OCI-LY1 (cell line): ENCODE results near the gene FBP2.
"Not testable (repeated sequence)": the region's sequence is repeated elsewhere in the genome, so short reads cannot be mapped to it uniquely, and the experiment has no call there.

ENCODE experiments used
- H2AFZ ChIP-seq: fragments of 200-600 bp; sonication (generic), shearing (Covaris generic); 2 replicates; pipeline ENCODE4 v1.6.0; 2014; ENCODE audit warnings: antibody characterized with exemption, mild to moderate bottlenecking, low read length
- H3F3A ChIP-seq: fragments of 200-600 bp; sonication (generic), shearing (Covaris generic); 2 replicates; pipeline ENCODE4 v1.6.0; 2014; ENCODE audit warnings: mild to moderate bottlenecking, antibody characterized with exemption, low read length, moderate library complexity; ENCODE audit not compliant: insufficient read depth
- H3K27ac ChIP-seq: fragments of 200-600 bp; sonication (generic); 2 replicates; pipeline ENCODE4 v1.5.1; 2014; ENCODE audit warnings: low read length, mixed run types, mild to moderate bottlenecking, low read depth; ENCODE audit not compliant: poor library complexity, severe bottlenecking
- H3K27me3 ChIP-seq: fragments of 200-600 bp; sonication (generic); 2 replicates; pipeline ENCODE4 v1.6.0; 2014; ENCODE audit warnings: antibody characterized with exemption, mild to moderate bottlenecking, low read length, moderate library complexity; ENCODE audit not compliant: insufficient read depth
- H3K36me3 ChIP-seq: fragments of 200-600 bp; sonication (generic); 2 replicates; pipeline ENCODE4 v1.6.1; 2014; ENCODE audit warnings: mild to moderate bottlenecking, antibody characterized with exemption, low read length, moderate library complexity, mixed read lengths; ENCODE audit not compliant: insufficient read depth
- H3K4me1 ChIP-seq: fragments of 200-600 bp; sonication (generic); 2 replicates; pipeline ENCODE4 v1.5.1; 2014; ENCODE audit warnings: mild to moderate bottlenecking, low read length, moderate library complexity; ENCODE audit not compliant: insufficient read depth, severe bottlenecking
- H3K4me2 ChIP-seq: fragments of 200-600 bp; sonication (generic), shearing (Covaris generic); 2 replicates; pipeline ENCODE4 v1.6.1; 2014; ENCODE audit warnings: low read length
- H3K4me3 ChIP-seq: fragments of 200-600 bp; sonication (generic); 2 replicates; pipeline ENCODE4 v1.5.1; 2014; ENCODE audit warnings: low read length, low read depth, mild to moderate bottlenecking, mixed read lengths; ENCODE audit not compliant: poor library complexity, severe bottlenecking
- H3K79me2 ChIP-seq: fragments of 200-600 bp; shearing (Covaris generic); 2 replicates; pipeline ENCODE4 v1.6.1; 2016; ENCODE audit warnings: mixed run types, low read length, mixed read lengths; ENCODE audit not compliant: insufficient read depth
- H3K9ac ChIP-seq: fragments of 200-600 bp; sonication (generic), shearing (Covaris generic); 2 replicates; pipeline ENCODE4 v1.6.1; 2014; ENCODE audit warnings: mild to moderate bottlenecking, low read length, mixed read lengths
- H3K9me2 ChIP-seq: fragments of 200-600 bp; sonication (generic), shearing (Covaris generic); 2 replicates; pipeline ENCODE4 v1.6.1; 2014; ENCODE audit warnings: low read depth, mild to moderate bottlenecking, low read length, mixed read lengths
- H3K9me3 ChIP-seq: fragments of 200-600 bp; shearing (Covaris generic); 2 replicates; pipeline ENCODE4 v1.6.1; 2014; ENCODE audit warnings: low read length, mixed read lengths
- H4K20me1 ChIP-seq: fragments of 200-600 bp; sonication (generic), shearing (Covaris generic); 2 replicates; pipeline ENCODE4 v1.6.0; 2016; ENCODE audit warnings: mild to moderate bottlenecking, low read length; ENCODE audit not compliant: insufficient read depth
- CTCF ChIP-seq: fragments of 200-600 bp; sonication (generic), shearing (Covaris generic); IDR thresholded peaks from 2 replicates; pipeline ENCODE4 v1.5.1; 2017; ENCODE audit warnings: mild to moderate bottlenecking, antibody characterized with exemption, low read length, moderate library complexity, mixed read lengths
- EZH2 ChIP-seq: fragments of 200-600 bp; sonication (generic), shearing (Covaris generic); IDR thresholded peaks from 2 replicates; pipeline ENCODE4 v1.8.0; 2017; ENCODE audit warnings: borderline replicate concordance, mixed run types, mild to moderate bottlenecking, antibody characterized with exemption, low read length, moderate library complexity, mixed read lengths

The FBP2 gene

GRCh38 chr9:94591876-94592275 lies 1.7 kb downstream of the FBP2 start:
- no peak overlapping the region for H3K4me2 ChIP-seq
- no peaks in the 10 kb centered on the region for H3F3A ChIP-seq
- no peaks in the 10 kb centered on the region for H3K9me2 ChIP-seq
- no peaks in the 10 kb centered on the region for H3K36me3 ChIP-seq
- no peaks in the 10 kb centered on the region for H3K4me1 ChIP-seq
- no peak overlapping the region for H3K27ac ChIP-seq
- H4K20me1 ChIP-seq: no peaks in the 10 kb centered on the region
- H3K9ac ChIP-seq: no peak overlapping the region
- H2AFZ ChIP-seq: no peak overlapping the region
- H3K79me2 ChIP-seq: no peaks in the 10 kb centered on the region
- no peak for TF ChIP-seq CTCF
- no peak for TF ChIP-seq EZH2
- no peaks in the 10 kb centered on the region for H3K9me3 ChIP-seq
- peaks cover 11% of the 10 kb centered on the region; the same call in 1 of the 2 replicates for H3K27me3 ChIP-seq
- no peak overlapping the region for H3K4me3 ChIP-seq

- not testable (repeated sequence) for H2AFZ ChIP-seq, H3K9me3 ChIP-seq, H3K27ac ChIP-seq, H3K36me3 ChIP-seq, H3K4me3 ChIP-seq, H4K20me1 ChIP-seq, H3K79me2 ChIP-seq, H3F3A ChIP-seq, H3K9ac ChIP-seq, H3K4me1 ChIP-seq, H3K9me2 ChIP-seq, H3K4me2 ChIP-seq
- peaks cover 11% of the 10 kb centered on the region; the same call in 1 of the 2 replicates for H3K27me3 ChIP-seq
Measured at GRCh38 chr9:94591046-94591545, 2.5 kb downstream of the FBP2 start.

- Histone ChIP-seq H4K20me1 (no peaks in the 10 kb centered on the region), H3K9me3 (no peaks in the 10 kb centered on the region)
Measured at GRCh38 chr9:94588681-94589080, 4.9 kb downstream of the FBP2 start.

More at GRCh38 chr9:94588681-94589080, 4.9 kb downstream of the FBP2 start:
- Histone ChIP-seq H3K9me2 (no peaks in the 10 kb centered on the region), H3F3A (no peaks in the 10 kb centered on the region), H2AFZ (no peak overlapping the region), H3K9ac (no peak overlapping the region), H3K4me1 (no peaks in the 10 kb centered on the region), H3K27ac (no peak overlapping the region), H3K4me3 (no peak overlapping the region), H3K4me2 (no peak overlapping the region), H3K36me3 (no peaks in the 10 kb centered on the region), H3K79me2 (no peaks in the 10 kb centered on the region), H3K27me3 (peaks cover 11% of the 10 kb centered on the region; the same call in 1 of the 2 replicates)
- TF ChIP-seq CTCF: no peak
- no peak for TF ChIP-seq EZH2
